IMR-90 (cell line): ENCODE data around the gene WDR27. TPM values are rescaled to one million over a fixed set of nuclear protein-coding genes. Genes with fewer than 3 reads are reported as not detected.
A peak's percentile ranks its signal among the peaks of the same experiment; 100 is the strongest.

Experiments used
- ATAC-seq: fragments of 200-7000 bp; cut with Tn5 transposase; 2 replicates; pipeline ENCODE4 v1.9.1; 2020; ENCODE audit warnings: low read depth, mild to moderate bottlenecking, moderate library complexity
- BruUV-seq: library from RNA; stranded (reverse); fragments of 400-500 nt; replicated peaks from 2 replicates; lab custom pipeline; 2021; lab: Mats Ljungman, UMichigan
- CTCF ChIA-PET: fragments of 300-600 bp; formaldehyde crosslinking; extraction: SDS; loops from one replicate; lab custom pipeline; 2021; ENCODE audit warnings: antibody characterized with exemption; lab: Yijun Ruan, JAX
- POLR2A ChIA-PET: fragments of 300-600 bp; sonication (Branson Sonifier 250); formaldehyde crosslinking; loops from one replicate; lab custom pipeline; 2022; ENCODE audit warnings: antibody characterized with exemption; ENCODE audit not compliant: unreplicated experiment; lab: Charles Lee
- DNase-seq: peaks from one replicate; pipeline ENCODE4 v3.0.0; 2013
- H2AFZ ChIP-seq: replicated peaks from 2 replicates; pipeline ENCODE3; 2013; ENCODE audit warnings: low read length, mild to moderate bottlenecking; ENCODE audit not compliant: poor library complexity
- H2AK5ac ChIP-seq: 2 replicates; pipeline ENCODE4 v1.6.1; 2013; ENCODE audit warnings: low read depth, low read length, inconsistent platforms
- H2AK9ac ChIP-seq: replicated peaks from 2 replicates; pipeline ENCODE3; 2013; ENCODE audit warnings: mild to moderate bottlenecking, low read depth, low read length, moderate library complexity; ENCODE audit not compliant: poor library complexity
- H2BK120ac ChIP-seq: 2 replicates; pipeline ENCODE4 v1.6.1; 2013; ENCODE audit warnings: low read depth, low read length, inconsistent platforms
- H2BK15ac ChIP-seq: 3 replicates; pipeline ENCODE4 v1.6.1; 2013; ENCODE audit warnings: low read depth, low read length, inconsistent platforms
- H2BK20ac ChIP-seq: 2 replicates; pipeline ENCODE4 v1.6.1; 2013; ENCODE audit warnings: low read depth, mild to moderate bottlenecking, inconsistent platforms, low read length, moderate library complexity
- H2BK5ac ChIP-seq: 2 replicates; pipeline ENCODE4 v1.6.1; 2013; ENCODE audit warnings: mild to moderate bottlenecking, low read depth, low read length, inconsistent platforms; ENCODE audit not compliant: poor library complexity, severe bottlenecking
- H3K14ac ChIP-seq: replicated peaks from 2 replicates; pipeline ENCODE4 v1.6.1; 2013; ENCODE audit warnings: low read depth, low read length, inconsistent platforms
- H3K18ac ChIP-seq: 2 replicates; pipeline ENCODE4 v1.6.1; 2013; ENCODE audit warnings: low read depth, low read length, control low read depth
- H3K23ac ChIP-seq: 2 replicates; pipeline ENCODE4 v1.6.1; 2013; ENCODE audit warnings: low read depth, low read length, inconsistent platforms
- H3K27ac ChIP-seq: 2 replicates; pipeline ENCODE4 v1.5.1; 2013; ENCODE audit warnings: mild to moderate bottlenecking, control low read depth, low read length; ENCODE audit not compliant: insufficient read depth
- H3K27me3 ChIP-seq: 2 replicates; pipeline ENCODE4 v1.6.1; 2013; ENCODE audit warnings: low read length; ENCODE audit not compliant: control insufficient read depth, insufficient read depth
- H3K36me3 ChIP-seq: 2 replicates; pipeline ENCODE4 v1.6.1; 2013; ENCODE audit warnings: low read length, mixed read lengths; ENCODE audit not compliant: control insufficient read depth, insufficient read depth
- H3K4ac ChIP-seq: 2 replicates; pipeline ENCODE4 v1.6.1; 2013; ENCODE audit warnings: low read depth, low read length, inconsistent platforms
- H3K4me1 ChIP-seq: 2 replicates; pipeline ENCODE4 v1.6.1; 2013; ENCODE audit warnings: low read length, mixed read lengths; ENCODE audit not compliant: control insufficient read depth, insufficient read depth
- H3K4me2 ChIP-seq: 2 replicates; pipeline ENCODE4 v1.6.1; 2013; ENCODE audit warnings: low read depth, mild to moderate bottlenecking, control low read depth, low read length, moderate library complexity
- H3K4me3 ChIP-seq: 2 replicates; pipeline ENCODE4 v1.5.1; 2013; ENCODE audit warnings: low read depth, mild to moderate bottlenecking, control low read depth, low read length, moderate library complexity; ENCODE audit not compliant: insufficient read depth
- H3K56ac ChIP-seq: 2 replicates; pipeline ENCODE4 v1.6.1; 2013; ENCODE audit warnings: low read length, inconsistent platforms; ENCODE audit not compliant: insufficient read depth; ENCODE audit errors: extremely low read depth
- H3K79me1 ChIP-seq, 2 experiments: 2 replicates each; pipeline ENCODE4 v1.6.1; 2013; ENCODE audit warnings: low read length in 2 of 2, inconsistent platforms in 1 of 2, low read depth in 1 of 2
- H3K9ac ChIP-seq: 2 replicates; pipeline ENCODE4 v1.6.1; 2013; ENCODE audit warnings: low read depth, low read length, control low read depth
- H3K9me1 ChIP-seq: 2 replicates; pipeline ENCODE4 v1.6.1; 2013; ENCODE audit warnings: low read length, inconsistent platforms; ENCODE audit not compliant: insufficient read depth
- H3K9me3 ChIP-seq: 2 replicates; pipeline ENCODE4 v1.6.1; 2013; ENCODE audit warnings: low read length; ENCODE audit not compliant: control insufficient read depth, insufficient read depth
- H4K20me1 ChIP-seq: 2 replicates; pipeline ENCODE4 v1.6.1; 2013; ENCODE audit warnings: low read length, inconsistent platforms; ENCODE audit not compliant: insufficient read depth
- H4K5ac ChIP-seq: 2 replicates; pipeline ENCODE4 v1.6.1; 2013; ENCODE audit warnings: mild to moderate bottlenecking, low read depth, low read length, control low read depth
- H4K8ac ChIP-seq, 2 experiments: 2 replicates each; pipeline ENCODE4 v1.6.1; 2013; ENCODE audit warnings: low read depth in 2 of 2, low read length in 2 of 2, control low read depth in 1 of 2, inconsistent platforms in 1 of 2
- H4K91ac ChIP-seq: 2 replicates; pipeline ENCODE4 v1.6.1; 2013; ENCODE audit warnings: low read depth, low read length, inconsistent platforms; ENCODE audit not compliant: insufficient read depth
- CTCF ChIP-seq: conservative IDR thresholded peaks from 2 replicates; pipeline ENCODE4 v1.5.1; 2012; ENCODE audit warnings: mild to moderate bottlenecking, low read depth, low read length, improper control_type of control experiment
- NFE2L2 ChIP-seq: fragments of 150-350 bp; IDR thresholded peaks from 2 replicates; pipeline ENCODE4 v1.6.1; 2016; ENCODE audit warnings: low read depth, mild to moderate bottlenecking, low read length
- USF2 ChIP-seq: fragments of 150-350 bp; IDR thresholded peaks from 2 replicates; pipeline ENCODE4 v1.6.1; 2017; ENCODE audit warnings: mild to moderate bottlenecking, antibody characterized with exemption, low read length, low read depth
- WGBS, 2 experiments: methylation state at CpG; one replicate each; pipeline versions ENCODE4 v1.1.5 to v1.1.7; 2013; ENCODE audit warnings: missing lambda C conversion rate in 2 of 2; ENCODE audit not compliant: insufficient read length in 1 of 2; ENCODE audit errors: extremely low coverage in 2 of 2; 5-methylcytosine and 5-hydroxymethylcytosine counted together
- dilution Hi-C: fragments of 300-500 bp; cut with HindIII; formaldehyde crosslinking; loops from one replicate; pipeline ENCODE4 v1.14.3; 2018; ENCODE audit warnings: low sequenced_read_pairs; ENCODE audit not compliant: unreplicated experiment
- in situ Hi-C: fragments of 300-500 bp; cut with MboI; formaldehyde crosslinking; loops from 3 replicates; pipeline ENCODE4 v1.14.3; 2019; ENCODE audit warnings: low sequenced_read_pairs, inconsistent platforms, mixed read lengths
- intact Hi-C: fragments of 100-400 bp; cut with micrococcal nuclease; formaldehyde crosslinking; loops from 2 replicates; pipeline ENCODE4 v1.10.0; 2022
- polyA plus RNA-seq, 3 experiments: library from polyadenylated mRNA; depleted of rRNA; stranded (reverse); fragments of >200 nt; gene quantifications; 2 replicates each; pipeline ENCODE4 v1.2.3, GENCODE V29; 2012; ENCODE audit warnings: low replicate concordance in 1 of 3
- total RNA-seq: library from RNA; depleted of rRNA; stranded (reverse); fragments of >200 nt; gene quantifications from 2 replicates; pipeline ENCODE4 v1.2.3, GENCODE V29; 2012

The WDR27 gene
- total and polyA plus RNA-seq, 2 of the 4 experiments (the other 2 are of a cell fraction) = 7.0 to 18.5 TPM

- Histone ChIP-seq H4K91ac (peak overlapping the region; percentile 14; the same call in 1 of the 2 replicates), H2AK9ac (no peak overlapping the region), H3K36me3 (peaks cover 1% of the 10 kb centered on the region; the same call in 1 of the 2 replicates), H3K9me3 (no peaks in the 10 kb centered on the region), H3K9ac (no peak overlapping the region), H3K27ac (no peak overlapping the region), H3K4ac (no peak overlapping the region; the same call in 1 of the 2 replicates), H3K4me2 (no peak overlapping the region), H3K27me3 (no peaks in the 10 kb centered on the region), H2AK5ac (no peak overlapping the region), H2AFZ (no peak overlapping the region), H3K9me1 (peaks cover 9% of the 10 kb centered on the region; the same call in 1 of the 2 replicates), H4K5ac (no peak overlapping the region), H2BK15ac (no peak overlapping the region), H3K4me3 (no peak overlapping the region), H2BK20ac (no peak overlapping the region), H3K4me1 (no peaks in the 10 kb centered on the region), H4K20me1 (no peaks in the 10 kb centered on the region), H2BK120ac (no peak overlapping the region), H4K8ac (no peak overlapping the region), H3K18ac (no peak overlapping the region), H3K79me1 (no peaks in the 10 kb centered on the region), H3K23ac (no peak overlapping the region), H3K14ac (no peak overlapping the region), H2BK5ac (no peak overlapping the region), H3K56ac (no peak overlapping the region)
- intact Hi-C loops (no loop called here), in situ Hi-C loops (no loop called here), dilution Hi-C loops (no loop called here)
- no peak for TF ChIP-seq CTCF
- no peak for TF ChIP-seq NFE2L2
- TF ChIP-seq USF2 = no peak
- ATAC-seq (no peak), DNase-seq (no peak)
- ChIA-PET CTCF (interaction anchor here (0.5 to 0.7 kb wide), 2 partner anchors 110 to 683 kb away, joined by 3 to 4 read pairs; no protein-coding TSS in a partner anchor), POLR2A (no interaction called here)
- WGBS, 2 experiments = 84% methylated on average over 9 of the region's 21 CpGs; no CpG with 5 or more reads in 1 of the 2 experiments
- no TSS peak for BruUV-seq
These were observed 62.1 kb downstream of the WDR27 start for GRCh38 chr6:169639653-169640278.
